Breast epithelium (tissue), 3 donors: Measurements from ENCODE around the gene KNOP1.

Source experiments
- CTCF ChIP-seq, 3 donors: fragments of 450-650 bp; IDR thresholded peaks; one replicate each; pipeline ENCODE4 v1.5.1; 2016 to 2017; ENCODE audit warnings: antibody characterized with exemption in 3 of 3, mild to moderate bottlenecking in 3 of 3, moderate library complexity in 3 of 3
- POLR2A ChIP-seq: fragments of 450-650 bp; IDR thresholded peaks from one replicate; pipeline ENCODE4 v1.6.1; 2016; ENCODE audit warnings: antibody characterized with exemption, mild to moderate bottlenecking, moderate library complexity

GRCh38 chr16:19664166-19664565 is 53.9 kb downstream of the KNOP1 start:
- no peak for TF ChIP-seq CTCF (IDR thresholded peaks at IDR 0.05)
- TF ChIP-seq POLR2A = no peak
